ENCODE results near the gene VMAC. TPM values are rescaled to one million over a fixed set of nuclear protein-coding genes. Genes with fewer than 3 reads are reported as not detected.

The VMAC gene
- total RNA-seq, 2 experiments from 2014 or later: 15.6 to 17.5 TPM

DNA sequence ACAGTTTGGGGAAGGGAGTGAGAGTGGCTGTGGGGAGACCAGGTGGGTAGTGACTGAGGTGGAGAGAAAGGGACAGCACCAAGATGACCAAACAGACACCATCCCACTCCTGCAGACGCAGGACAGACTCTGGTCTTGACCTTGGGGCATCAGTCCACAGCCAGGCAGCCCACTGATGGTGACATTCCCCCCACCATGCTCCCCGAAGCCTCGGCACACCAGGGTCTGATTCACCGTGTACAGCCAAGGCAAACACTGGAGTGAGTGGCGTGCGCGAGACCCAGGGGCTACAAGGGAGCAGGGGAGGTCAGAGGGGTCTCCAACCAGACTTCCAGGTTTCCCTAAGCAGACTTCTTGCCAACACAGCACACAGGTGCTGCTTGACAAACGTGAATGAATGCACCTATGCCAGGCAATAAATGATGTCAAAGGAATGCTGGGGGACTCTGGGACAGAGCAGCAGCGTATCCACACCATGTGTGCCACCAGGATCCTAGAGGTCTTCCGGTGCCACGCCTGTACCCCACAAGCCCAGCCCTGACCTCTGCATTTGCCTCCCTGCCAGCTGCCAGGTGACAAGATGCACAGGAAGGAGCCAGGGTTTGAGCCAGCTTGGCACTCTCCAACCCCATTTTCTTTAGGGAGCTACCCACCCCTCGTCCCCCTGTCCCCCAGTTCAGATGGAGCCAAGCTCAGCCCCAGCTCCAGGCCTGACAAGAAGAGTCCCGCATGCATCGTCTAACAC lies 54.8 kb downstream of the VMAC start:
- no peak overlapping the region for H3K4me3 Mint-ChIP-seq
- POLR2A ChIA-PET: interaction anchor here (0.5 kb wide), 1 partner anchor 1597 kb away, joined by 3 read pairs; no protein-coding TSS in a partner anchor
- no peaks in the 10 kb centered on the region for H3K9me3 Mint-ChIP-seq
- H3K27ac Mint-ChIP-seq: peak overlapping the region; percentile 56
- peaks cover 6% of the 10 kb centered on the region for H3K36me3 Mint-ChIP-seq
- ATAC-seq (ENCODE audit: low read depth) (no peak), DNase-seq (no peak)
- no peaks in the 10 kb centered on the region for H3K27me3 Mint-ChIP-seq
- H3K4me1 Mint-ChIP-seq: peaks cover 52% of the 10 kb centered on the region

Other genes starting within 250 kb of the VMAC start
- 10 to 100 TPM; 42.6 to 44.1 TPM for gene MICOS13, start 224.4 kb upstream of the VMAC start, total RNA-seq
- 1 to 10 TPM; 2.2 to 4.1 TPM for gene HSD11B1L, start 223.8 kb upstream of the VMAC start, total RNA-seq
- 1,000 to 10,000 TPM; 1,119 to 1,147 TPM for gene RPL36, start 214.6 kb upstream of the VMAC start, total RNA-seq
- gene LONP1, start 184.7 kb upstream of the VMAC start, total RNA-seq: 100 to 1,000 TPM; 112 to 120 TPM
- gene CATSPERD, start 184.2 kb upstream of the VMAC start, total RNA-seq: not detected
- gene PRR22, start 120.1 kb upstream of the VMAC start, total RNA-seq: 1 to 10 TPM; 3.8 to 4.4 TPM
- 10 to 100 TPM; 61.0 to 62.1 TPM for gene DUS3L, start 113.7 kb upstream of the VMAC start, total RNA-seq
- under 1 TPM; 0.36 to 0.45 TPM for gene NRTN, start 99.8 kb upstream of the VMAC start, total RNA-seq
- under 1 TPM; 0.75 to 0.91 TPM for gene FUT6, start 65.2 kb upstream of the VMAC start, total RNA-seq
- not detected for gene FUT3, start 53.4 kb upstream of the VMAC start, total RNA-seq
- under 1 TPM; 0.23 to 0.30 TPM for gene FUT5, start 34.3 kb upstream of the VMAC start, total RNA-seq
- 100 to 1,000 TPM; 187 to 193 TPM for gene NDUFA11, start 1.1 kb upstream of the VMAC start, total RNA-seq
- 10 to 100 TPM; 25.0 to 28.8 TPM for gene CAPS, start 9.4 kb downstream of the VMAC start, total RNA-seq
- gene RANBP3, start 73.3 kb downstream of the VMAC start, total RNA-seq: 100 to 1,000 TPM; 104 to 108 TPM
- gene RFX2, start 205.6 kb downstream of the VMAC start, total RNA-seq: 10 to 100 TPM in 1 of 2 experiments, 1 to 10 TPM in 1; 9.9 to 12.2 TPM
- gene ACSBG2, start 230.8 kb downstream of the VMAC start, total RNA-seq: not detected